ENCODE results near the gene RAB40B. TPM values are rescaled to one million over a fixed set of nuclear protein-coding genes. Genes with fewer than 3 reads are reported as not detected.

Gene RAB40B
- total and polyA plus RNA-seq, 2 donors (not counting 1 experiment from before 2014, with no cell fraction given) = 4.7 to 8.0 TPM

Small RNAs within 50 kb of the gene (small RNA-seq; reads per million reads assigned to genes)
- 0.57 reads per million for gene MIR4525 (ENCODE audit: insufficient read length, low read depth, low replicate concordance)

Other genes with a start within 250 kb of the RAB40B start
- 569 and 578 TPM in 2 replicates for gene CYBC1, start 247.9 kb downstream of the RAB40B start, total RNA-seq
- gene CYBC1, start 247.9 kb downstream of the RAB40B start, polyA plus RNA-seq = 228 and 328 TPM in 2 replicates
- 103 and 104 TPM in 2 replicates for gene NARF, start 240.0 kb downstream of the RAB40B start, total RNA-seq
- gene NARF, start 240.0 kb downstream of the RAB40B start, polyA plus RNA-seq = 92.4 and 97.0 TPM in 2 replicates
- 62.7 and 64.3 TPM in 2 replicates for gene FOXK2, start 179.0 kb downstream of the RAB40B start, total RNA-seq
- gene FOXK2, start 179.0 kb downstream of the RAB40B start, polyA plus RNA-seq = 16.5 and 19.7 TPM in 2 replicates
- gene WDR45B, start 50.3 kb downstream of the RAB40B start, total RNA-seq = 63.3 and 72.7 TPM in 2 replicates
- gene WDR45B, start 50.3 kb downstream of the RAB40B start, polyA plus RNA-seq = 54.3 and 84.9 TPM in 2 replicates
- gene FN3KRP, start 18.0 kb upstream of the RAB40B start, total RNA-seq = 44.2 and 49.4 TPM in 2 replicates
- 16.8 and 18.9 TPM in 2 replicates for gene FN3KRP, start 18.0 kb upstream of the RAB40B start, polyA plus RNA-seq
- 1.8 and 2.6 TPM in 2 replicates for gene FN3K, start 36.9 kb upstream of the RAB40B start, total RNA-seq
- gene FN3K, start 36.9 kb upstream of the RAB40B start, polyA plus RNA-seq = 0.23 and 1.1 TPM in 2 replicates
- gene TBCD, start 53.4 kb upstream of the RAB40B start, total RNA-seq = 97.3 and 101 TPM in 2 replicates
- gene TBCD, start 53.4 kb upstream of the RAB40B start, polyA plus RNA-seq = 60.8 and 107 TPM in 2 replicates
- not detected in 2 replicates for gene ZNF750, start 141.3 kb upstream of the RAB40B start, total RNA-seq
- gene ZNF750, start 141.3 kb upstream of the RAB40B start, polyA plus RNA-seq = not detected in 2 replicates

All from B cell (primary cell).